Keratinocyte (primary cell): ENCODE results near the gene NANOG. TPM values are rescaled to one million over a fixed set of nuclear protein-coding genes. Genes with fewer than 3 reads are reported as not detected.
"Not testable (repeated sequence)": the region's sequence is repeated elsewhere in the genome, so short reads cannot be mapped to it uniquely, and the experiment has no call there.

Experiments
- DNase-seq: peaks from one replicate; pipeline ENCODE4 v3.0.0-alpha.2; 2011; ENCODE audit warnings: low read depth, missing footprints, low spot score
- FAIRE-seq: peaks from 2 replicates; lab custom pipeline; 2011; peaks lifted over from hg19 to GRCh38; lab: Jason Lieb, UNC
- H2AFZ ChIP-seq: 2 replicates; pipeline ENCODE4 v1.6.0; 2012; ENCODE audit warnings: low read length, control low read depth, inconsistent platforms; ENCODE audit not compliant: control insufficient read depth
- H3K27ac ChIP-seq: 2 replicates; pipeline ENCODE4 v1.5.1; 2011; ENCODE audit warnings: low read length; ENCODE audit not compliant: control insufficient read depth, insufficient read depth
- H3K27me3 ChIP-seq: 3 replicates; pipeline ENCODE4 v1.6.0; 2011; ENCODE audit warnings: low read length; ENCODE audit not compliant: control insufficient read depth, insufficient read depth; ENCODE audit errors: extremely low read depth
- H3K36me3 ChIP-seq, 2 experiments: 2 replicates in 1 of 2; 3 replicates in 1 of 2; pipeline ENCODE4 v1.5.1; 2011; ENCODE audit warnings: low read length in 2 of 2, mild to moderate bottlenecking in 1 of 2; ENCODE audit not compliant: control insufficient read depth in 2 of 2, insufficient read depth in 2 of 2; ENCODE audit errors: extremely low read depth in 1 of 2
- H3K4me1 ChIP-seq: 3 replicates; pipeline ENCODE4 v1.5.1; 2011; ENCODE audit warnings: low read length; ENCODE audit not compliant: control insufficient read depth, insufficient read depth; ENCODE audit errors: extremely low read depth
- H3K4me2 ChIP-seq: 3 replicates; pipeline ENCODE4 v1.6.0; 2011; ENCODE audit warnings: low read depth, low read length; ENCODE audit not compliant: control insufficient read depth, insufficient read depth; ENCODE audit errors: extremely low read depth
- H3K4me3 ChIP-seq, 3 experiments: fragments of 200-600 bp in 1 of 3; sonication (generic) in 1 of 3; 2 replicates in 2 of 3; 3 replicates in 1 of 3; pipeline ENCODE4 v1.5.1; 2011 to 2016; ENCODE audit warnings: low read length in 3 of 3, mild to moderate bottlenecking in 3 of 3, control low read depth in 2 of 3, inconsistent platforms in 1 of 3, low read depth in 1 of 3, mixed read lengths in 1 of 3, mixed run types in 1 of 3, moderate library complexity in 1 of 3; ENCODE audit not compliant: control insufficient read depth in 2 of 3, insufficient read depth in 2 of 3; ENCODE audit errors: extremely low read depth in 1 of 3
- H3K79me2 ChIP-seq: 2 replicates; pipeline ENCODE4 v1.6.0; 2012; ENCODE audit warnings: low read length; ENCODE audit not compliant: control insufficient read depth, insufficient read depth
- H3K9ac ChIP-seq: 3 replicates; pipeline ENCODE4 v1.6.0; 2011; ENCODE audit warnings: low read length; ENCODE audit not compliant: control insufficient read depth, insufficient read depth; ENCODE audit errors: extremely low read depth
- H3K9me1 ChIP-seq: 3 replicates; pipeline ENCODE4 v1.6.0; 2011; ENCODE audit warnings: low read length; ENCODE audit not compliant: control insufficient read depth, insufficient read depth; ENCODE audit errors: extremely low read depth
- H3K9me3 ChIP-seq: 2 replicates; pipeline ENCODE4 v1.5.1; 2012; ENCODE audit warnings: low read depth, low read length; ENCODE audit not compliant: control insufficient read depth
- H4K20me1 ChIP-seq: 3 replicates; pipeline ENCODE4 v1.6.0; 2011; ENCODE audit warnings: low read length; ENCODE audit not compliant: control insufficient read depth, insufficient read depth; ENCODE audit errors: extremely low read depth
- CTCF ChIP-seq, 3 experiments: IDR thresholded peaks in 1 of 3; conservative IDR thresholded peaks in 1 of 3; optimal IDR thresholded peaks in 1 of 3; 2 replicates in 2 of 3; 3 replicates in 1 of 3; pipeline versions ENCODE3 to v1.5.1; 2011; ENCODE audit warnings: low read length in 3 of 3, mild to moderate bottlenecking in 3 of 3, moderate library complexity in 2 of 3, control low read depth in 1 of 3, inconsistent platforms in 1 of 3; ENCODE audit not compliant: insufficient read depth in 2 of 3; ENCODE audit errors: extremely low read depth in 1 of 3
- EZH2 ChIP-seq: IDR thresholded peaks from one replicate; pipeline ENCODE4 v1.6.1; 2012; ENCODE audit warnings: inconsistent platforms, mild to moderate bottlenecking, low read length, moderate library complexity
- dilution Hi-C: fragments of 300-500 bp; cut with MboI; formaldehyde crosslinking; loops from one replicate; pipeline ENCODE4 v1.7.0; 2020; ENCODE audit warnings: low sequenced_read_pairs; ENCODE audit not compliant: extremely low pct_ligation_motif_present
- polyA plus RNA-seq, 5 experiments: library from polyadenylated mRNA; depleted of rRNA in 3 of 5; stranded (reverse) in 3 of 5; stranded (forward) in 1 of 5; unstranded in 1 of 5; fragments of >200 nt; gene quantifications; 1 replicate in 1 of 5; 2 replicates in 3 of 5; 3 replicates in 1 of 5; pipeline versions ENCODE4 v1.2.1 to v1.2.3, GENCODE V29; 2011 to 2012; ENCODE audit warnings: missing spikeins in 2 of 5, low read depth in 1 of 5, low replicate concordance in 1 of 5

The NANOG gene
- polyA plus RNA-seq, 1 donor (not counting 4 experiments of a cell fraction or from before 2014, with no cell fraction given) = 0.01 TPM

- Histone ChIP-seq H3K9me3 (no peaks in the 10 kb centered on the region), H3K4me3 (no peak overlapping the region), H3K4me2 (no peak overlapping the region), H4K20me1 (no peaks in the 10 kb centered on the region), H3K36me3 (no peaks in the 10 kb centered on the region), H3K9me1 (no peaks in the 10 kb centered on the region), H3K9ac (no peak overlapping the region), H2AFZ (no peak overlapping the region), H3K4me1 (no peaks in the 10 kb centered on the region), H3K27ac (no peak overlapping the region), H3K79me2 (no peaks in the 10 kb centered on the region), H3K27me3 (no peaks in the 10 kb centered on the region)
- FAIRE-seq = no peak
- no peak for DNase-seq
- dilution Hi-C loops = no loop called here
- TF ChIP-seq EZH2 (no peak), CTCF (optimal IDR thresholded peaks at IDR 0.05 in 1 of 3, IDR thresholded peaks at IDR 0.05 in 1 of 3, conservative IDR thresholded peaks at IDR 0.05 in 1 of 3; ENCODE audit: extremely low read depth in 1 of 3, insufficient read depth in 2 of 3, low read length in 3 of 3) (no peak)
Observed at GRCh38 chr12:7782055-7782454, 7.1 kb upstream of the NANOG start.

- dilution Hi-C loops, FAIRE-seq, H3K4me2 ChIP-seq: not testable (repeated sequence)
Observed at GRCh38 chr12:7783433-7783832, 5.8 kb upstream of the NANOG start.

DNA sequence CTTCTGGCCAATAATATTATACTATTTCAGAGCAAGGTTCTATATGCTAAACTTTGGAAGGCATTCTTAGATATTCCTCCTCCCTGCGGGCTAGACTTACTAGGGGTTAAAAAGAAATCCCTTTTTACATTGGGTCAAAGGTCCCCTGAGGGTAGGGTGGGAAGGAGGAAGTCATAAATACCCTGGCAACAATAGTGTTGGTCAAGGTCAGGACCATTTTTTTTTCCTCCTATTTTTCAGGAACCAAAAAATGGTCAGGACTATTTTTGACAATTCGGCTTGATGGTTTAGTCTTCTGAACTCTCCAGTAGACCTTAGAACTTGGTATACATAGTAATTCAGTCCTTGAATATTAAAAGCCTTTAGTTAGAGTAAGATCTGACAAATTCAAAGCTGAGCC lies 4.5 kb upstream of the NANOG start:
- no peak overlapping the region for H3K9ac ChIP-seq
- no peak for TF ChIP-seq EZH2
- TF ChIP-seq CTCF (optimal IDR thresholded peaks at IDR 0.05 in 1 of 3, IDR thresholded peaks at IDR 0.05 in 1 of 3, conservative IDR thresholded peaks at IDR 0.05 in 1 of 3; ENCODE audit: extremely low read depth in 1 of 3, insufficient read depth in 2 of 3, low read length in 3 of 3) = no peak
- no peaks in the 10 kb centered on the region for H3K4me1 ChIP-seq
- H3K9me1 ChIP-seq = no peaks in the 10 kb centered on the region
- H3K4me3 ChIP-seq = no peak overlapping the region
- no peaks in the 10 kb centered on the region for H4K20me1 ChIP-seq
- H3K4me2 ChIP-seq = no peak overlapping the region
- H3K9me3 ChIP-seq = no peaks in the 10 kb centered on the region
- H3K79me2 ChIP-seq = no peaks in the 10 kb centered on the region
- H3K27me3 ChIP-seq = no peaks in the 10 kb centered on the region
- FAIRE-seq (no peak), DNase-seq (no peak)
- dilution Hi-C loops = no loop called here
- no peaks in the 10 kb centered on the region for H3K36me3 ChIP-seq
- no peak overlapping the region for H2AFZ ChIP-seq
- no peak overlapping the region for H3K27ac ChIP-seq

More at GRCh38 chr12:7783433-7783832, 5.8 kb upstream of the NANOG start:
- H3K4me3 ChIP-seq, H2AFZ ChIP-seq, H3K9me3 ChIP-seq, H3K27ac ChIP-seq, H3K79me2 ChIP-seq, H3K9me1 ChIP-seq, H3K27me3 ChIP-seq, H3K36me3 ChIP-seq, H3K4me1 ChIP-seq, DNase-seq, H3K9ac ChIP-seq, H4K20me1 ChIP-seq: not testable (repeated sequence)
